NCI-H1105 treated with DMSO at 0.1 percent for 48 hours (cell line): ENCODE measurements around the gene THEMIS.
A peak's percentile ranks its signal among the peaks of the same experiment; 100 is the strongest.
"Not testable (repeated sequence)": the region's sequence is repeated elsewhere in the genome, so short reads cannot be mapped to it uniquely, and the experiment has no call there.

ENCODE experiments used
- DNase-seq: peaks from one replicate; lab custom pipeline; 2025; lab: John Stamatoyannopoulos, UW

The THEMIS gene

GRCh38 chr6:127900935-127901334, at the start of gene THEMIS:
TSS of gene THEMIS (minus strand) at chr6:127901058. CDS start at chr6:127900932, 126 bp downstream.
- DNase-seq: no peak

- peak; percentile 8 for DNase-seq
These were observed 48.4 kb upstream of the THEMIS start for GRCh38 chr6:127949251-127949650.

GRCh38 chr6:127946388-127946787, 45.5 kb upstream of the THEMIS start:
- no peak for DNase-seq

- DNase-seq: no peak
These were observed 44.7 kb upstream of the THEMIS start for GRCh38 chr6:127945434-127946097.

GRCh38 chr6:127941228-127941627, 40.4 kb upstream of the THEMIS start:
- no peak for DNase-seq

- DNase-seq: no peak
These were observed 38.7 kb upstream of the THEMIS start for GRCh38 chr6:127939442-127940066.

- DNase-seq: no peak
These were observed 37.8 kb upstream of the THEMIS start for GRCh38 chr6:127938701-127939100.

GRCh38 chr6:127937747-127938146, 36.9 kb upstream of the THEMIS start:
- no peak for DNase-seq

- DNase-seq: no peak
These were observed 36.2 kb upstream of the THEMIS start for GRCh38 chr6:127937102-127937501.

- DNase-seq: no peak
These were observed 34.1 kb upstream of the THEMIS start for GRCh38 chr6:127934956-127935355.

GRCh38 chr6:127933852-127934840, 33.3 kb upstream of the THEMIS start:
- DNase-seq: no peak

GRCh38 chr6:127933137-127933536, 32.3 kb upstream of the THEMIS start:
- DNase-seq: no peak

- no peak for DNase-seq
These were observed 31.9 kb upstream of the THEMIS start for GRCh38 chr6:127932708-127933107.

- DNase-seq: not testable (repeated sequence)
These were observed 25.6 kb upstream of the THEMIS start for GRCh38 chr6:127926441-127926840.

GRCh38 chr6:127924440-127924839, 23.6 kb upstream of the THEMIS start:
- DNase-seq: no peak

GRCh38 chr6:127924031-127924430, 23.2 kb upstream of the THEMIS start:
- no peak for DNase-seq

GRCh38 chr6:127923135-127923534, 22.3 kb upstream of the THEMIS start:
- peak; percentile 7 for DNase-seq

GRCh38 chr6:127921982-127922381, 21.1 kb upstream of the THEMIS start:
- no peak for DNase-seq

GRCh38 chr6:127920804-127921203, 19.9 kb upstream of the THEMIS start:
- no peak for DNase-seq

GRCh38 chr6:127918506-127919427, 17.9 kb upstream of the THEMIS start:
- no peak for DNase-seq

- DNase-seq: no peak
These were observed 16.9 kb upstream of the THEMIS start for GRCh38 chr6:127917766-127918165.

- DNase-seq: no peak
These were observed 13.4 kb upstream of the THEMIS start for GRCh38 chr6:127914240-127914639.
